ENCODE results near the gene SORCS2. TPM values are rescaled to one million over a fixed set of nuclear protein-coding genes. Genes with fewer than 3 reads are reported as not detected.

SORCS2 gene
- total RNA-seq, 2 donors from 2014 or later: 1.5 to 1.7 TPM

DNA sequence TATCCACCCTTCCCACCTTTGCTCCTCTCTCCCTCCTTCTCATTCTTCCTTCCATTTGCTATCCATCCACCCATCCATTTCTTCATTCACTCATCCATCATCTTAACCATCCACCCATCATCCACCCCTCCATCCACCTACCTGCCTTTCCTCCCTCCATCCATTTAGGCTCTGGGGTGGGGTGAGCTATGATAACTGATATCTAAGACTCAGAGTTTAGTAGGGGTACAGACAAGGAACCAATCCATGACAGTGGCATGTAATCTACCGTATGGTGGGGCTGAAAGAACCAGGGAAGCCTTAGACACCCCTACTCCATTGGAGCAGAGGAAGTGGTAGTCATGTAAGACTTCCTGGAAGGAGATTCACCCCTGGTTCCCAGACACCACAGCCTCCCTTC, 219.2 kb downstream of the SORCS2 start:
- no peak overlapping the region for H3K27ac ChIP-seq

DNA sequence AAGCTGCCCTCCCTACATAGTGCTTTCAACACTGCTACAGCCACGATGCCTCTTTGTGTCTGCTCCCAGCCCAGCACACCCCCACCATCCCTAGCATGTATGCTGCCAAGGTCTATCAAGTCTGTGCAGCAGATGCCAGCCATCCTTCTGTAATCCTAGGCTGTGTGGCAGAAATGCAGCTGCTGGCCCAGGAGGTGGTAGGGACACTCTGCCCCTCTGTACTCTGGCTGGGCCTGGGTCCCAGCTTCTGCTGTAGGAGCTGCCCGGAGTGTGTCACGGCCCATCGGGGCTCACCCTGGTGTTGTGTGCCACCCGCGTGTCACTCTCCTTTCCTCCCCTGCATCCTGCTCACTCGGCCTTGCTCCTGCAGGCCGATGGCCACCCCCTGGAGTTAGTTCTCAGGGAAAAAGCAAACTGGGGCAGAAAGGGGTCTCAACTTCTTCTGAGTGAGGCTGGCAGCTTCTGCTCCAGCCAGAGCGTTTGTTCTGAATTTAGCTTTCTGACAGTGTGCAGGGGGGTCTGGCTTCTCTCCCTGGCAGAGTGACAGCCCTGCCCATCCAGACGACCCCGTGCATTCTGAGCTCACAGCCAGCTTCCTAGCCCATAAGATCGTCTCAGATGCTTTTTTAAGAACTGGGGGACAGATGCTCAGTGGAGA, 219.7 kb downstream of the SORCS2 start:
- DNase-seq (ENCODE audit: low spot score): no peak

More for the DNA sequence above, 219.2 kb downstream of the SORCS2 start:
- H3K36me3 ChIP-seq: no peaks in the 10 kb centered on the region
- TF ChIP-seq, protein P1, sequence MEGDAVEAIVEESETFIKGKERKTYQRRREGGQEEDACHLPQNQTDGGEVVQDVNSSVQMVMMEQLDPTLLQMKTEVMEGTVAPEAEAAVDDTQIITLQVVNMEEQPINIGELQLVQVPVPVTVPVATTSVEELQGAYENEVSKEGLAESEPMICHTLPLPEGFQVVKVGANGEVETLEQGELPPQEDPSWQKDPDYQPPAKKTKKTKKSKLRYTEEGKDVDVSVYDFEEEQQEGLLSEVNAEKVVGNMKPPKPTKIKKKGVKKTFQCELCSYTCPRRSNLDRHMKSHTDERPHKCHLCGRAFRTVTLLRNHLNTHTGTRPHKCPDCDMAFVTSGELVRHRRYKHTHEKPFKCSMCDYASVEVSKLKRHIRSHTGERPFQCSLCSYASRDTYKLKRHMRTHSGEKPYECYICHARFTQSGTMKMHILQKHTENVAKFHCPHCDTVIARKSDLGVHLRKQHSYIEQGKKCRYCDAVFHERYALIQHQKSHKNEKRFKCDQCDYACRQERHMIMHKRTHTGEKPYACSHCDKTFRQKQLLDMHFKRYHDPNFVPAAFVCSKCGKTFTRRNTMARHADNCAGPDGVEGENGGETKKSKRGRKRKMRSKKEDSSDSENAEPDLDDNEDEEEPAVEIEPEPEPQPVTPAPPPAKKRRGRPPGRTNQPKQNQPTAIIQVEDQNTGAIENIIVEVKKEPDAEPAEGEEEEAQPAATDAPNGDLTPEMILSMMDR (IDR thresholded peaks at IDR 0.05): no peak
- H3K4me3 ChIP-seq: no peak overlapping the region
- H3K27me3 ChIP-seq: no peaks in the 10 kb centered on the region
- no peak for DNase-seq (ENCODE audit: low spot score)
- peaks cover 0 to 16% of the 10 kb centered on the region in 2 donors for H3K9me3 ChIP-seq
- H3K4me1 ChIP-seq: no peaks in the 10 kb centered on the region

DNA sequence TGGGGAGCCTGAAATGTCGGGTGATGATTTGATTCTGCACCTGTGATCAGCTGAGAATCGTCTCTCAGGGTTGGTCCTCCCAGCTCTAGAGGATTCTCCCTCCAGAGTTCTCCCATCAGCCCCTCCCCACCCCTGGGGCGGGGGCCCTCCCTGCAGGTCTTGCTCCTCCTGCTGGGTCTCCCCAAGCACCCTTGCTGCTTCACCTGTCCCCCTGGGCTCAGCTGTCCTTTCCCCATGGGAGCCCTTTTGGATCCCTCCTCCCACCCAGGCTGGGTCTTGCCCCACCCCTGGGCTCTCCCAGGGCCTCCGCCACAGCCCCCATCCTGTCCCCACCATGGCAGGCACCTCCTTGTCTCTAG, 220.2 kb downstream of the SORCS2 start:
- H3K9me3 ChIP-seq: peaks cover 0 to 13% of the 10 kb centered on the region in 2 donors
- TF ChIP-seq, protein P1 (IDR thresholded peaks at IDR 0.05): no peak
- no peaks in the 10 kb centered on the region for H3K36me3 ChIP-seq
- H3K27me3 ChIP-seq: no peaks in the 10 kb centered on the region
- no peak overlapping the region for H3K4me3 ChIP-seq
- DNase-seq (ENCODE audit: low spot score): no peak
- no peaks in the 10 kb centered on the region for H3K4me1 ChIP-seq
- no peak overlapping the region for H3K27ac ChIP-seq

More for the DNA sequence above, 219.7 kb downstream of the SORCS2 start:
- no peaks in the 10 kb centered on the region for H3K4me1 ChIP-seq
- no peak overlapping the region for H3K27ac ChIP-seq
- H3K27me3 ChIP-seq: no peaks in the 10 kb centered on the region
- no peak overlapping the region for H3K4me3 ChIP-seq
- H3K36me3 ChIP-seq: no peaks in the 10 kb centered on the region
- TF ChIP-seq, protein P1 (IDR thresholded peaks at IDR 0.05): no peak
- peaks cover 0 to 16% of the 10 kb centered on the region in 2 donors for H3K9me3 ChIP-seq

DNA sequence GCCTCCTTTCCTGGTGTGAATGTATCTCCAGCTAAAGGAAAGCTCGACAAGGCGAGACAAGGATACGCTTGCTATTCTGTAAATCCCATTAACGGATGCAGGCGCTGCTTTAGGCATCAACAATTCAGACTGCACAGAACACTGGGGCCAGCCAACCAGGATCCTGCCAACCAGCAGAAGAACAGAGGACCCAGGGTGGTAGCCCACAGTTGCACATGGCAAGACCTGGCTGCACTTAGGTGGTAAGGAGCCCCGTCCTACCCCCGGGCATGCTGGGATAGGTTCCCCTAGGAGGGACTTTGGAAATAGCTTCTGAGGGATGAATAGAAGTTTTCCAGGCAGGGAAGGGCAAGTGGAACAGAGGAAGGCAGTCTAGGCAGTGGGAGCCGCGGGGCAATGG, 221.7 kb downstream of the SORCS2 start:
- Histone ChIP-seq H3K27ac (no peak overlapping the region), H3K27me3 (no peaks in the 10 kb centered on the region), H3K36me3 (no peaks in the 10 kb centered on the region), H3K4me3 (no peak overlapping the region), H3K4me1 (no peaks in the 10 kb centered on the region), H3K9me3 (no peaks in the 10 kb centered on the region)
- TF ChIP-seq, protein P1 (IDR thresholded peaks at IDR 0.05): no peak
- DNase-seq (ENCODE audit: low spot score): no peak

- H3K27me3 ChIP-seq: no peaks in the 10 kb centered on the region
- H3K4me3 ChIP-seq: no peak overlapping the region
- no peak for DNase-seq (ENCODE audit: low spot score)
- TF ChIP-seq, protein P1 (IDR thresholded peaks at IDR 0.05): no peak
- H3K4me1 ChIP-seq: no peaks in the 10 kb centered on the region
- H3K9me3 ChIP-seq: no peaks in the 10 kb centered on the region
- no peak overlapping the region for H3K27ac ChIP-seq
- no peaks in the 10 kb centered on the region for H3K36me3 ChIP-seq
Observed at GRCh38 chr4:7414736-7415510, 222.6 kb downstream of the SORCS2 start.
